ENCODE measurements around the gene STRIT1. TPM values are rescaled to one million over a fixed set of nuclear protein-coding genes. Genes with fewer than 3 reads are reported as not detected.
"Not testable (repeated sequence)": the region's sequence is repeated elsewhere in the genome, so short reads cannot be mapped to it uniquely, and the experiment has no call there.

The STRIT1 gene
- total and polyA plus RNA-seq, 9 donors: not detected

- no peak for DNase-seq
- H3K4me3 ChIP-seq: no peak overlapping the region
- WGBS, 3 donors: 72 to 82% (median 76%) methylated on average over 8 of the region's 8 CpGs
- no peak overlapping the region for H3K27ac ChIP-seq
- H3K9me3 ChIP-seq: no peaks in the 10 kb centered on the region
- H3K27me3 ChIP-seq: no peaks in the 10 kb centered on the region
- TF ChIP-seq CTCF (IDR thresholded peaks at IDR 0.05): no peak
- TF ChIP-seq POLR2A (IDR thresholded peaks at IDR 0.05): no peak
- TF ChIP-seq EP300 (IDR thresholded peaks at IDR 0.05): no peak
- no peaks in the 10 kb centered on the region for H3K4me1 ChIP-seq (ENCODE audit: insufficient read depth)
- intact Hi-C loops (cut with DNase I): no loop called here
- H3K36me3 ChIP-seq: no peaks in the 10 kb centered on the region
These were observed 22.8 kb downstream of the STRIT1 start for GRCh38 chr3:155270485-155271342.

- DNase-seq: no peak
- TF ChIP-seq CTCF (IDR thresholded peaks at IDR 0.05): no peak
- no peak for TF ChIP-seq EP300 (IDR thresholded peaks at IDR 0.05)
- no peak for TF ChIP-seq POLR2A (IDR thresholded peaks at IDR 0.05)
- Histone ChIP-seq H3K27me3 (no peaks in the 10 kb centered on the region), H3K4me3 (no peak overlapping the region), H3K36me3 (no peaks in the 10 kb centered on the region), H3K4me1 (ENCODE audit: insufficient read depth) (no peaks in the 10 kb centered on the region), H3K9me3 (no peaks in the 10 kb centered on the region), H3K27ac (no peak overlapping the region)
- WGBS, 3 donors: 64 to 73% (median 66%) methylated on average over 3 of the region's 3 CpGs
- intact Hi-C loops (cut with DNase I): no loop called here
These were observed 23.4 kb downstream of the STRIT1 start for GRCh38 chr3:155270063-155270462.

GRCh38 chr3:155262855-155263254 is 30.6 kb downstream of the STRIT1 start:
- intact Hi-C loops (cut with DNase I); H3K4me1 ChIP-seq (ENCODE audit: insufficient read depth); H3K27me3 ChIP-seq; H3K36me3 ChIP-seq; H3K27ac ChIP-seq; H3K4me3 ChIP-seq; DNase-seq; H3K9me3 ChIP-seq: not testable (repeated sequence)
- 39 to 53% (median 47%) methylated on average over 2 of the region's 2 CpGs for WGBS, 3 donors

- TF ChIP-seq CTCF (IDR thresholded peaks at IDR 0.05): no peak
- TF ChIP-seq POLR2A (IDR thresholded peaks at IDR 0.05): no peak
- no peak for TF ChIP-seq EP300 (IDR thresholded peaks at IDR 0.05)
- H3K9me3 ChIP-seq: no peaks in the 10 kb centered on the region
- DNase-seq: no peak
- intact Hi-C loops (cut with DNase I): no loop called here
- 79 to 97% (median 91%) methylated on average over 1 of the region's 1 CpG for WGBS, 3 donors
- no peak overlapping the region for H3K27ac ChIP-seq
- no peaks in the 10 kb centered on the region for H3K27me3 ChIP-seq
- H3K4me3 ChIP-seq: no peak overlapping the region
- H3K4me1 ChIP-seq (ENCODE audit: insufficient read depth): no peaks in the 10 kb centered on the region
- no peaks in the 10 kb centered on the region for H3K36me3 ChIP-seq
These were observed 31.2 kb downstream of the STRIT1 start for GRCh38 chr3:155262295-155262694.

GRCh38 chr3:155254445-155254844 is 39.0 kb downstream of the STRIT1 start:
- Histone ChIP-seq H3K27me3 (no peaks in the 10 kb centered on the region), H3K4me1 (ENCODE audit: insufficient read depth) (no peaks in the 10 kb centered on the region), H3K27ac (no peak overlapping the region), H3K9me3 (no peaks in the 10 kb centered on the region), H3K4me3 (no peak overlapping the region), H3K36me3 (no peaks in the 10 kb centered on the region)
- 69 to 75% (median 70%) methylated on average over 2 of the region's 2 CpGs for WGBS, 3 donors
- TF ChIP-seq POLR2A (IDR thresholded peaks at IDR 0.05) (no peak), CTCF (IDR thresholded peaks at IDR 0.05) (no peak), EP300 (IDR thresholded peaks at IDR 0.05) (no peak)
- intact Hi-C loops (cut with DNase I): no loop called here
- DNase-seq: no peak

All from ovary (tissue), 9 donors.